K562 (cell line): ENCODE results near the gene RPL7L1. TPM values are rescaled to one million over a fixed set of nuclear protein-coding genes. Genes with fewer than 3 reads are reported as not detected.

Experiments
- ARID3B ChIP-seq: fragments of 250-450 bp; sonication (Bioruptor Pico); IDR thresholded peaks from 2 replicates; pipeline ENCODE4 v1.4.0; 2020; ENCODE audit warnings: borderline replicate concordance
- KAT2B ChIP-seq: IDR thresholded peaks from one replicate; pipeline ENCODE4 v1.6.1; 2012; ENCODE audit warnings: low read depth, mild to moderate bottlenecking, control low read depth, inconsistent platforms, low read length, moderate library complexity
- RBFOX2 ChIP-seq: fragments of 200-400 bp; formaldehyde crosslinking; IDR thresholded peaks from 2 replicates; pipeline ENCODE4 v1.6.1; 2017; ENCODE audit warnings: low read depth, mild to moderate bottlenecking, low read length, moderate library complexity
- SAFB2 ChIP-seq: fragments of 200-400 bp; formaldehyde crosslinking; IDR thresholded peaks from 2 replicates; pipeline ENCODE4 v1.6.1; 2018; ENCODE audit warnings: borderline replicate concordance, low read length, low read depth, moderate library complexity; ENCODE audit not compliant: severe bottlenecking
- ZKSCAN8 ChIP-seq: fragments of 200-800 bp; sonication (Bioruptor generic); IDR thresholded peaks from 2 replicates; pipeline ENCODE4 v1.6.1; 2016; ENCODE audit warnings: missing genetic modification characterization, missing compliant biosample characterization
- polyA plus RNA-seq, 8 experiments: library from polyadenylated mRNA; depleted of rRNA in 4 of 8; stranded (reverse) in 5 of 8; unstranded in 3 of 8; fragments of >200 nt; fragmentation: Nextera tagmentation in 2 of 8; fragmentation: Illumina TruSeq in 1 of 8; extraction: Ambion mirVana in 2 of 8; extraction: Trizol in 1 of 8; gene quantifications; 2 replicates each; pipeline versions ENCODE4 v1.2.1 to v1.2.3, GENCODE V29; 2011 to 2014; ENCODE audit warnings: inconsistent platforms in 1 of 8, missing spikeins in 1 of 8
- total RNA-seq, 7 experiments: library from RNA; depleted of rRNA in 6 of 7; stranded (reverse); fragments of >200 nt in 6 of 7; fragmentation: Illumina TruSeq in 2 of 7; extraction: Trizol in 2 of 7; gene quantifications; 2 replicates each; pipeline versions ENCODE4 v1.2.1 to v1.2.3, GENCODE V29; 2011 to 2021; ENCODE audit warnings: low replicate concordance in 1 of 7
- TF ChIP-seq, protein P1 (sequence below): fragments of 200-600 bp; sonication (generic); IDR thresholded peaks from one replicate; pipeline ENCODE4 v1.6.1; 2012; ENCODE audit warnings: mild to moderate bottlenecking, low read depth, low read length, inconsistent platforms
- TF ChIP-seq, protein P2 (sequence below): sonication (generic); formaldehyde crosslinking; IDR thresholded peaks from 2 replicates; pipeline ENCODE4 v1.8.0; 2023; ENCODE audit warnings: mild to moderate bottlenecking, missing genetic modification reagents

RPL7L1 gene
- total and polyA plus RNA-seq, 9 of the 15 experiments (the other 6 are each of a cell fraction or from before 2014, with no cell fraction given), result 129 to 259 (median 164) TPM

GRCh38 chr6:42928986-42929820 is 49.8 kb downstream of the RPL7L1 start, which contains the start of gene CNPY3 (continued):
- TF ChIP-seq, protein P1, sequence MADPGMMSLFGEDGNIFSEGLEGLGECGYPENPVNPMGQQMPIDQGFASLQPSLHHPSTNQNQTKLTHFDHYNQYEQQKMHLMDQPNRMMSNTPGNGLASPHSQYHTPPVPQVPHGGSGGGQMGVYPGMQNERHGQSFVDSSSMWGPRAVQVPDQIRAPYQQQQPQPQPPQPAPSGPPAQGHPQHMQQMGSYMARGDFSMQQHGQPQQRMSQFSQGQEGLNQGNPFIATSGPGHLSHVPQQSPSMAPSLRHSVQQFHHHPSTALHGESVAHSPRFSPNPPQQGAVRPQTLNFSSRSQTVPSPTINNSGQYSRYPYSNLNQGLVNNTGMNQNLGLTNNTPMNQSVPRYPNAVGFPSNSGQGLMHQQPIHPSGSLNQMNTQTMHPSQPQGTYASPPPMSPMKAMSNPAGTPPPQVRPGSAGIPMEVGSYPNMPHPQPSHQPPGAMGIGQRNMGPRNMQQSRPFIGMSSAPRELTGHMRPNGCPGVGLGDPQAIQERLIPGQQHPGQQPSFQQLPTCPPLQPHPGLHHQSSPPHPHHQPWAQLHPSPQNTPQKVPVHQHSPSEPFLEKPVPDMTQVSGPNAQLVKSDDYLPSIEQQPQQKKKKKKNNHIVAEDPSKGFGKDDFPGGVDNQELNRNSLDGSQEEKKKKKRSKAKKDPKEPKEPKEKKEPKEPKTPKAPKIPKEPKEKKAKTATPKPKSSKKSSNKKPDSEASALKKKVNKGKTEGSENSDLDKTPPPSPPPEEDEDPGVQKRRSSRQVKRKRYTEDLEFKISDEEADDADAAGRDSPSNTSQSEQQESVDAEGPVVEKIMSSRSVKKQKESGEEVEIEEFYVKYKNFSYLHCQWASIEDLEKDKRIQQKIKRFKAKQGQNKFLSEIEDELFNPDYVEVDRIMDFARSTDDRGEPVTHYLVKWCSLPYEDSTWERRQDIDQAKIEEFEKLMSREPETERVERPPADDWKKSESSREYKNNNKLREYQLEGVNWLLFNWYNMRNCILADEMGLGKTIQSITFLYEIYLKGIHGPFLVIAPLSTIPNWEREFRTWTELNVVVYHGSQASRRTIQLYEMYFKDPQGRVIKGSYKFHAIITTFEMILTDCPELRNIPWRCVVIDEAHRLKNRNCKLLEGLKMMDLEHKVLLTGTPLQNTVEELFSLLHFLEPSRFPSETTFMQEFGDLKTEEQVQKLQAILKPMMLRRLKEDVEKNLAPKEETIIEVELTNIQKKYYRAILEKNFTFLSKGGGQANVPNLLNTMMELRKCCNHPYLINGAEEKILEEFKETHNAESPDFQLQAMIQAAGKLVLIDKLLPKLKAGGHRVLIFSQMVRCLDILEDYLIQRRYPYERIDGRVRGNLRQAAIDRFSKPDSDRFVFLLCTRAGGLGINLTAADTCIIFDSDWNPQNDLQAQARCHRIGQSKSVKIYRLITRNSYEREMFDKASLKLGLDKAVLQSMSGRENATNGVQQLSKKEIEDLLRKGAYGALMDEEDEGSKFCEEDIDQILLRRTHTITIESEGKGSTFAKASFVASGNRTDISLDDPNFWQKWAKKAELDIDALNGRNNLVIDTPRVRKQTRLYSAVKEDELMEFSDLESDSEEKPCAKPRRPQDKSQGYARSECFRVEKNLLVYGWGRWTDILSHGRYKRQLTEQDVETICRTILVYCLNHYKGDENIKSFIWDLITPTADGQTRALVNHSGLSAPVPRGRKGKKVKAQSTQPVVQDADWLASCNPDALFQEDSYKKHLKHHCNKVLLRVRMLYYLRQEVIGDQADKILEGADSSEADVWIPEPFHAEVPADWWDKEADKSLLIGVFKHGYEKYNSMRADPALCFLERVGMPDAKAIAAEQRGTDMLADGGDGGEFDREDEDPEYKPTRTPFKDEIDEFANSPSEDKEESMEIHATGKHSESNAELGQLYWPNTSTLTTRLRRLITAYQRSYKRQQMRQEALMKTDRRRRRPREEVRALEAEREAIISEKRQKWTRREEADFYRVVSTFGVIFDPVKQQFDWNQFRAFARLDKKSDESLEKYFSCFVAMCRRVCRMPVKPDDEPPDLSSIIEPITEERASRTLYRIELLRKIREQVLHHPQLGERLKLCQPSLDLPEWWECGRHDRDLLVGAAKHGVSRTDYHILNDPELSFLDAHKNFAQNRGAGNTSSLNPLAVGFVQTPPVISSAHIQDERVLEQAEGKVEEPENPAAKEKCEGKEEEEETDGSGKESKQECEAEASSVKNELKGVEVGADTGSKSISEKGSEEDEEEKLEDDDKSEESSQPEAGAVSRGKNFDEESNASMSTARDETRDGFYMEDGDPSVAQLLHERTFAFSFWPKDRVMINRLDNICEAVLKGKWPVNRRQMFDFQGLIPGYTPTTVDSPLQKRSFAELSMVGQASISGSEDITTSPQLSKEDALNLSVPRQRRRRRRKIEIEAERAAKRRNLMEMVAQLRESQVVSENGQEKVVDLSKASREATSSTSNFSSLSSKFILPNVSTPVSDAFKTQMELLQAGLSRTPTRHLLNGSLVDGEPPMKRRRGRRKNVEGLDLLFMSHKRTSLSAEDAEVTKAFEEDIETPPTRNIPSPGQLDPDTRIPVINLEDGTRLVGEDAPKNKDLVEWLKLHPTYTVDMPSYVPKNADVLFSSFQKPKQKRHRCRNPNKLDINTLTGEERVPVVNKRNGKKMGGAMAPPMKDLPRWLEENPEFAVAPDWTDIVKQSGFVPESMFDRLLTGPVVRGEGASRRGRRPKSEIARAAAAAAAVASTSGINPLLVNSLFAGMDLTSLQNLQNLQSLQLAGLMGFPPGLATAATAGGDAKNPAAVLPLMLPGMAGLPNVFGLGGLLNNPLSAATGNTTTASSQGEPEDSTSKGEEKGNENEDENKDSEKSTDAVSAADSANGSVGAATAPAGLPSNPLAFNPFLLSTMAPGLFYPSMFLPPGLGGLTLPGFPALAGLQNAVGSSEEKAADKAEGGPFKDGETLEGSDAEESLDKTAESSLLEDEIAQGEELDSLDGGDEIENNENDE, result no peak
- TF ChIP-seq SAFB2 (no peak), KAT2B (no peak), RBFOX2 (peak; percentile 96), ZKSCAN8 (CRISPR knock-in tag) (no peak; the same call in 1 of the 2 replicates), ARID3B (CRISPR knock-in tag) (peak; percentile 87)
- TF ChIP-seq, protein P2, sequence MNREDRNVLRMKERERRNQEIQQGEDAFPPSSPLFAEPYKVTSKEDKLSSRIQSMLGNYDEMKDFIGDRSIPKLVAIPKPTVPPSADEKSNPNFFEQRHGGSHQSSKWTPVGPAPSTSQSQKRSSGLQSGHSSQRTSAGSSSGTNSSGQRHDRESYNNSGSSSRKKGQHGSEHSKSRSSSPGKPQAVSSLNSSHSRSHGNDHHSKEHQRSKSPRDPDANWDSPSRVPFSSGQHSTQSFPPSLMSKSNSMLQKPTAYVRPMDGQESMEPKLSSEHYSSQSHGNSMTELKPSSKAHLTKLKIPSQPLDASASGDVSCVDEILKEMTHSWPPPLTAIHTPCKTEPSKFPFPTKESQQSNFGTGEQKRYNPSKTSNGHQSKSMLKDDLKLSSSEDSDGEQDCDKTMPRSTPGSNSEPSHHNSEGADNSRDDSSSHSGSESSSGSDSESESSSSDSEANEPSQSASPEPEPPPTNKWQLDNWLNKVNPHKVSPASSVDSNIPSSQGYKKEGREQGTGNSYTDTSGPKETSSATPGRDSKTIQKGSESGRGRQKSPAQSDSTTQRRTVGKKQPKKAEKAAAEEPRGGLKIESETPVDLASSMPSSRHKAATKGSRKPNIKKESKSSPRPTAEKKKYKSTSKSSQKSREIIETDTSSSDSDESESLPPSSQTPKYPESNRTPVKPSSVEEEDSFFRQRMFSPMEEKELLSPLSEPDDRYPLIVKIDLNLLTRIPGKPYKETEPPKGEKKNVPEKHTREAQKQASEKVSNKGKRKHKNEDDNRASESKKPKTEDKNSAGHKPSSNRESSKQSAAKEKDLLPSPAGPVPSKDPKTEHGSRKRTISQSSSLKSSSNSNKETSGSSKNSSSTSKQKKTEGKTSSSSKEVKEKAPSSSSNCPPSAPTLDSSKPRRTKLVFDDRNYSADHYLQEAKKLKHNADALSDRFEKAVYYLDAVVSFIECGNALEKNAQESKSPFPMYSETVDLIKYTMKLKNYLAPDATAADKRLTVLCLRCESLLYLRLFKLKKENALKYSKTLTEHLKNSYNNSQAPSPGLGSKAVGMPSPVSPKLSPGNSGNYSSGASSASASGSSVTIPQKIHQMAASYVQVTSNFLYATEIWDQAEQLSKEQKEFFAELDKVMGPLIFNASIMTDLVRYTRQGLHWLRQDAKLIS (CRISPR knock-in tag), result peak; percentile 89; the same call in 1 of the 2 replicates
